ENCODE results near the gene FBXL20.
A peak's percentile ranks its signal among the peaks of the same experiment; 100 is the strongest.

Gene FBXL20

DNA sequence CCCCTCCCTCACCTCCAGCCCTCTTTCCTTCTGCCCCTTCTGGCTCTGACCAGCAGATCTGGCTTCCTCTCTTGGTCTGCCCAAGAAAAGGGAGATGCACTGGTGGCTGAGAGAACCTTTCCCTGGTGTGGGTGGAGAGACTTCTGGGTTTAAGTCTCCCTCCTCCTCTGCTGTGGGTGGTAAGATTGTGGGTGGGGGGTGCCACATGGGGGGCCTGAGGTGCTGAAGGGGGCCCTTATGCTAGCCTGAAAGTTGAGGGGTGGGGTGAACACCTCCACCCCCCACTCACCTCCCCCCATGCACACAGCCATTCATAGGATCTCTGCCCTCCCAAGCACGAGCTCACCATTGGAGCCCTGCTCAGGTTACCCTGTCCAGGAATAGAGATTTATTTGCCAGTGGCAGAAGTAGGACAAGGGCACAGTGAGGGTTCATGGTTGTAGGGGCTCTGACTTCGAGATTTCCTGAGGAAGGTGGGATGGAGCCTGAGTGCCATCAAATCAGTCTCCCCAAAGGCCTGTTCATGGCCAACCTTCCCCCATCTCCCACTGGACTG lies 174.0 kb downstream of the FBXL20 start:
- no peak for DNase-seq (ENCODE audit: low read depth in 2 of 2, low spot score in 1 of 2)

DNA sequence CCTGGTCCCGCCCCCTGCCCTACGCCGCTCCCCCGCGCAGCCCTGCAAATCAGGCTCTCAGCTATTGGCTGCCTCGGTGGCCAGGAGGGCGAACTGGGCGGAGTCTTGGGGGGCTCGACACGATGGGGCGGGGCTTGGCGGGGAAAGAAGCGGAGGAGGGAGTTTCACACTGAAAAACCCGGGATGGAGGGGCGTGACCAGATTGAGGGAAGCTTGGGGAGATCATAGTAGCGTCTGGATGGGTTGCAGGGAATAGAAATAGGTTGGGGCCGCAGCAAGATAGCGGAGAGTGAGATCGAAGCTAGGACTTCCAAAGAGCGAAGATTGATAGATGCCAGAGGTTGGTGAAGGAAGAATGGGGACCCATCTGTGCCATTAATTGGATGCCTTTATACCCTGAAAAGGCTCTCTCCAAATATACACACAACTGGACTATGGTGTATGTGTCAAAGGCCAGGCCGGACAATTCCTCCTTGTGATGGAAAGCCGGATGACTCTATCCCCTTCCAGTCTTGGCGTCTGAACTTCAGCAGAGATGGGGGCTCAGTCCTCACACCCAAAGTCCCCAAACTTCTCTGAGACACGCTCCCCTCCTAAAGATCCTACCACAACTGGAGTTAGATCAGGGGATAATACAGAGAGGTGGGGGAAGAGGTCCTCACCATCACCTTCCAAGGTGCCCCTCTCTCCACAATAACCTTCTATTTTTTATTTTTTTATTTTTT lies 175.3 kb downstream of the FBXL20 start:
- peak in 1 of 2 donors; percentile 47 for DNase-seq (ENCODE audit: low read depth in 2 of 2, low spot score in 1 of 2)

DNA sequence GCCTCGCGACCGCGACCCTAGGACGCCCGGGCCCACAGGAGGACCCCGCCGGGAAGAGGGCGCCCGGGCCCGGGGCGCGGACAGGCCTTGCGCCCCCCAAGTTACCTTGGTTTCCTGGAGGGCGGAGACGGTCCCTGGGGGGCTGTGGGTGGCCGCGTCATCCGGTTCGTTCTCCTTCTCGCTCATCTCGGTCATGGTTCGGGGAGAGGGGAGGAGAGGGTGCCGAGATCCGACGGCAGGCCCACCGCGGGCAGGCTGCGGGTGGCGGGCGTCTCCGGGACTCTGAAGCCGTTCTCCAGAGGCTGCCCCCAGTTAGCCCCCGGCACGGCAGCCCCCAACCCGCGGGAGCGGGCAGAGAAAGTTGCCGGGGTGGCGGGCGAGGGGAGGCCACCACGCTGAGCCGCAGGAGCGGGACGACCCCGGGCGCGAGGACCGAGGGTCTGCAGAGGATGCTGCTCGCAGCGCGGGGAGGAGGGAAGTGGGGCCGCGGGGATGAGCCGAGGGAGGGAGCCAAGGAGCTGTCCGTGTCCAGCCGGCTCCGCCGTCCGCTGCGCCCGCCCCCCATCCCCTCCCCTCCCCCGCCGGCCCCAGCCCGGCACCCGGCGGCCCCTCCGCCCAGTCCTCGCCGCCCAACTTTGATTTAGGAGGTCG lies 176.0 kb downstream of the FBXL20 start, which contains the start of gene STAC2:
Gene STAC2 (minus strand): TSS at position 638 of the 651 bp plus-strand sequence. CDS start 443 bp downstream, at position 195.
- no peak for DNase-seq (ENCODE audit: low read depth in 2 of 2, low spot score in 1 of 2)

DNA sequence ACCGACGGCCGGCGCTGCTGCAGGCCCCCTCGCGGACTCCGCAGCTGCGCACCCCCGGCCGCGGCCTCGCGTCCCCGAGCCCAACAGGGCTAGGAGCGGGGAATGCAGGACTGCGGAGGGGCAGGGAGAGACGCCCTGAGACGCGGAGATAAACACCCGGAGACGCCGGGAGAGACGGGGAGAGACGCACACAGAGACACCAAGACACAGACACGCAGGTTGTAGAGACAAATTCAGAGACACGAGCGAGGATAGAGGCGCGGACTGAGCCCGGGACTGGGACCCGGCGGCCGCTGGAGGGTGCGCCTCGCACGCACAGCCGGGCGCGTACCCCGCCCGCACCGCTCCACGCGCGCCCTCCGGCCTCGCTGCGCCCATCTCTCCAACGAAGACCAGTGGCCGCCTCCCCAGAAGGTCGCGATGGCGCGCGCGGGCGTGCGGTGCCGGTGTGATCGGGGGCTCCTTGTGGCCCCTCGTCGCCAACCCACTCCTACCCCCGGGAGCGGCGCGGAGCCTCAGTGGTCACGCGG lies 176.6 kb downstream of the FBXL20 start:
- DNase-seq (ENCODE audit: low read depth in 2 of 2, low spot score in 1 of 2), result no peak

DNA sequence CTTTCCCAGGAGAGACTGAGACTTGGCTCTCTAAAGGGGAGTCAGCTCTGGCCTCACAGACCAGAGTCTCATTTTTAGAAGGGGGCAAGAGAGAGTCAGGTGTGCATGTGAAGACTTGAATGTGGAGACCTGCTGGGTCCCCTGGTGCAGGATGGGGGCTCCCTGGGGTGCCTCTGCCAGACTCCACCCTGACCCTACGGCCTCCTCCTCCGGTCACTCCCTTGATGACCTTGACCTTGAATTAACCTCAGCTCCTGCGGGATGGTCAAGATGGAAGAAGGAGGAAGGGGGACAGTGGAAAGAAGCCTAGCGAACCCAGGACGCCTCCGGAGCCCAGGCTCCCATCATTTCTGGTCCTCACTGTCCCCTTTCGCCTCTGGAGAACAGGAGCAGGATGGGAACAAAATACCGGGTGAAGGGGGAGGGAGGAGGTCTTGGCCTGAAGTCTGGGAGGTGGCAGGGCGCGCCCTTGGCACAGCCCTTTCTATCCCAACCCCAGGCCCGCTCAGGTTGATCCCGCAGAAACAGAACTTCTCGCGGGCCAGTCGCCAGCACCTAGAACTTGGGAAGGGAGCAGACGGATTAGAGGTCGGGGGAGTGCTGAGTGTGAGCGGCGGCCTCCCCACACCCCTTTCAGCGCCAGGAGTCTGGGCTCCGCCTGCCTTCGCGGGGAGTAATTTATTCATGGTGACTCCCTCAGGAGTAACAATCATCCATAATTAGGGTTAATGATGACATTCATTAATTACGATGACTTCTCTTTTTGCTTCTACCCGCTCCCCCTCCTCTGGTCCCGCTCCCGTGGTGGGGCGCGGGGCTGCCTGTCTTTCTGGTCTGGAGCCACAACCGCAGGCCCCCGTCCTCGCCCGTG lies 177.3 kb downstream of the FBXL20 start:
- DNase-seq (ENCODE audit: low read depth in 2 of 2, low spot score in 1 of 2), result no peak

DNA sequence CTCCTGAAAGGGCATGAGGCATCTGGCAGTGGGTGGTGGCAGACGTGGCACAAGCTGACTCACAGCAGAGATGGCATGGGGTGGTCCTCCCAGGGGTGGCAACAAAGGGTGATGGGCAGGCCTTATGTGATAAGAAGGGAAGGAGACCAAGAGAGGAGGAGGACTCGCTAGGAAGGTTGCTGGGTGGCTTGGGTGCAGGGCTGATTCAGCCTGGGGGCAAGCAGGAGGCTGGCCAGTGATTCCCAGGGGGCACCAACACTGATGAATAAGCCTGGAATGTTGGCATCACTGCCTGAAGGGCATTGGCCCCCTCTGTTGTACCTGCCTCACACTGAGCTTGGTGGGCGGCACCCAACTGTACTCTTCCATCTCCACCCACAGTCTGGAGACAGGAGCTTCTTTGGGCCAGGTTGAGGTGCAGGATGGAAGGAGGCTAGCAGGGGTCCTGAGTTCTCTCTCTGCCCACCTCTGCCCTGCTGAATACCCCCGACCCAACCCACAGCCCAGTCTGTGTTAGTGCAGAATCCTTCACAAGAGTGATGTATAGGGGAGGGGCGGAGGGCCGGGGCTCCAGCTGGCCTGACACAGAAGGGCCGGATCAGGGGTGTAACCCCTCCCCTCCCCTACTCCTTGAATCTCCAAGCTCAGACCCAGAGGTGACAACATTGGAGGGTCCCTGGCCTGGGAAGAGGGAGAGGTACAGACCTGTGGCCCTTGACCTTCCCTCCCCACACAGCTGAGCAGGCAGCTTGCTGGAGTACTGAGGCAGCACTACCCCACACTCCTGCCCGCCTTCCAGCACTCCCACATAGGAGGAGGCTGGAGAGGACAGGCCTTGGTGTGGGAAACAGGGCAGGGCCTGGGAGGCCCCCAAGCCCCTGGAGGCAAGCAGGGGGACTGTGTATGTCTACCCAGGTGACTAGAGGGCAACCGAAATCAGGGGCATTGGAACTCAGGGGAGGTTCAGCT lies 178.3 kb downstream of the FBXL20 start:
- DNase-seq (ENCODE audit: low read depth in 2 of 2, low spot score in 1 of 2), result no peak

DNA sequence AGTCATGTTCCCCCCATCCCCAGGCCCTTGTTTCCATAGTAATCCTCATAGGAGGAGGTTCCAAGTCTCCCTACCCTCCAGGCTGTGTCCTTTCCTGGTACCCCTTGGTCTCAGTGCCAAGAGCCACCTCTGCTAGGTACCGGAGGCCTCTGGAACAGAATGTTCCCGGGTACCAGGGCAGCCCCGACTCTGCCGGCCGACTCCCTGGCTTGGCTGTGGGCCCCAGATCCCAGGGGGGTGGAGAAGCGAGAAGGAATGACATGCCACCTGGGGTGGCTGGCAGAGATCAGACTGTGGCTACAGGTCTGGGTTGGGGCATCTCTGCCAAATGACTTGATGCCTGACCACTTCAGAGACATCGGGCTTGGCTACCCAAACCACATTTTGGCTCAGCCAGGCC lies 179.3 kb downstream of the FBXL20 start:
- DNase-seq (ENCODE audit: low read depth in 2 of 2, low spot score in 1 of 2), result no peak

DNA sequence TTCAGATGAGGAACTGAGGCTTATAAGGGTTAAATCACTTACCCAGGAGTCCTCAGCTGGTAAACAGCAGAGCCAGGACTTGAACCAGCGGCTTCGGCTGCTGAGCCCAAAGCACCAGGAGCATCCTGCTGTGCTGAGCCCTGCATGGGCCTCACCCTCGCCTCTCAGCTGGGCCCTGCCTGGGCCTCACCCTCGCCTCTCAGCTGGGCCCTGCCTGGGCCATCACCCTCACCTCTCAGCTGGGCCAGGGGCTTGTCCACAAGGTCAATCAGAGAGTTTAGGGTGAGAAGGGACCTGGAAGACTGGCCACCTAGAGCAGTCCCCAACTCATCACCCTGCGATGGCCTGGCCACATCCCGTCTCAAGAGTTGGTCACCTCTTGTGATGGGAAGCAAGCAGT lies 179.9 kb downstream of the FBXL20 start:
- DNase-seq (ENCODE audit: low read depth in 2 of 2, low spot score in 1 of 2), result no peak

DNA sequence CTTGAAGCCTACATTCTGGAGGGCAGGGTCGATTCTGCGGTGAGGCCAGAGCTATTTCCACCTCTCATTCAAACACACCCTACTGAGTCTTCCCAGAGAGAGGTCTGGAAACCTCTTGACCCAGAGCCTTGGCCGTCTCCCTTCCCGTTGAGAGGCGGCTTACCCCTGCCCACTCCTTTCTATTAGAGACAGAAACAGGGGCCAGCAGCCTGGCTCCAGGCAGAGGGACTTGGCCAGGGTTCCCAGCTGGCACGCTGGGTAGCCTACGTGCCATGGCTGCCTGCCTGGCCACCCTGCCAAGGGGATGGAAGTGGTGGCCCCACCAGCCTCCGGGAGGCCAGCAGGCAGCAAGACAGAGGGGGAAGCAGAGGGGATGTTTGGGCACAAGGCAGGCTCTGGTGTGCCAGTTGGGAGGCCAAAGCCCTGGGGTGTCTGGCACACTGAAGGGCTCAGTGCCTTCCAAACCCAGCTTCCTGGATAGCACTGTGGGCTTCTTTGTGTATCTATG lies 181.7 kb downstream of the FBXL20 start:
- no peak for DNase-seq (ENCODE audit: low read depth in 2 of 2, low spot score in 1 of 2)

DNA sequence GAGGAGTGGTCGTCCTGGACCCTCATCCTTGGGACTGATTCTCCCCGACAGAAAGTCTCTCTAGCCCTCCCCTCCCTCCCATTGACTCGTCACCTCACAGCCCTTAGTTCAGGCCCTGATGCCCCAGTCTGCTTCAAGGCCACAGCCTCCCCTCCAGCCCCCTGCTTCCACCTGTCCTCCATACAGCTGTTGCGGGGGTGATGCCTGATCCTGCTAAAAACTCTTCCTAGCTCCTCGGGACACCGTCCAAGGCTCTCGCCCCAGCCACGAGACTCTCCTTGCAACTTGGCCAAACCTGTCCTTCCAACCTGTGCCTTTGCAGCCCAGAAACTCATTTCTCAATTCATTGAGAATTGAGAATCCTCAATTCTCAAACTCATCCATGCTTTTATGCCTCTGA lies 182.5 kb downstream of the FBXL20 start:
- DNase-seq (ENCODE audit: low read depth in 2 of 2, low spot score in 1 of 2), result no peak

DNA sequence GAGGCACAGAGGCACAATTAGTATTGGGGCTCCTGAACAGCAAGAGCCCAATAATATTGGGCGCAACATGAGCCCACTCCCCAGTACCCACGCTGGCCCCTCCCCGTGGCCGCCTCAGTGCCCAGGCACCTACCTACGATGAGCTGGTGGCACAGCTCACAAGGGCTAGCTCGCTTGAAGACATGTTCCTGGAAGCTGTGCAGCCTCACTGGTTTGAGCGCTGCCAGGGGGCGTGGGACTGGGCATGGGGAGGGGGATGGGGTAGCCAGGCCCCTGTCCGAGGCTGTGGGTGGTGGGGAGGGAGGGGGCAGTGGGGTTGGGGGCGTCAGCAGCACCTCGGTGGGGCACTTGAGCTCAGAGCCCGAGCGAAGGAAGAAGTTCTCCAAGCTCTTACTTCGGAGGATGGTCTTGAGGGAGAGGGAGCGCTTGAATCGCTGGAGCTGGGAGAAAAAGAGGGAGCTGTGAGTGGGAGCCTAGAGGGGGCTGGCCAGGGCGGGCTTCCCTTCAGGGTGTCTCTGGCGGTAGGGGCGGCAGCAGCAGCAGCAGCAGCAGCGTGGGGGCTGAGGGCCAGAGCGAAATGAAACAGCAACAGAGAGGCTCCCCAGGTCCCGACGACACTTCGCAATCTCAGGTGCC lies 183.6 kb downstream of the FBXL20 start:
- DNase-seq (ENCODE audit: low read depth in 2 of 2, low spot score in 1 of 2), result no peak

DNA sequence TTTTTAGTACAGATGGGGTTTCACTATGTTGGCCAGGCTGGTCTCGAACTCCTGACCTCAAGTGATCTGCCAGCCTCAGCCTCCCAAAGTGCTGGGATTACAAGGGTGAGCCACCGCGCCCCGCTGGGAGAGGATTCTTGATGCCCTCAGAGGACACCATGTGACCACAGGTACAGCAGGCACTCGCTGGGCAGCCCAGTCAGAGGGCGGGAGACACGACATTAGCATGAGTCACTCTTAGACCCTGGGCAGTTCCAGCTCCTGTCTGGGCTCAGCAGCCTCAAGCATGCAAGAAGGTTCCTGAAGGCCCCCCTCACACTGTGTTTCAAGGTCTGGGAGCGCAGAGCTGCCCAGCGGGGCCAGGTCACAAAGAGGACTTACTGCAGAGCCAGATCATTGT lies 187.6 kb downstream of the FBXL20 start:
- no peak for DNase-seq (ENCODE audit: low read depth in 2 of 2, low spot score in 1 of 2)

DNA sequence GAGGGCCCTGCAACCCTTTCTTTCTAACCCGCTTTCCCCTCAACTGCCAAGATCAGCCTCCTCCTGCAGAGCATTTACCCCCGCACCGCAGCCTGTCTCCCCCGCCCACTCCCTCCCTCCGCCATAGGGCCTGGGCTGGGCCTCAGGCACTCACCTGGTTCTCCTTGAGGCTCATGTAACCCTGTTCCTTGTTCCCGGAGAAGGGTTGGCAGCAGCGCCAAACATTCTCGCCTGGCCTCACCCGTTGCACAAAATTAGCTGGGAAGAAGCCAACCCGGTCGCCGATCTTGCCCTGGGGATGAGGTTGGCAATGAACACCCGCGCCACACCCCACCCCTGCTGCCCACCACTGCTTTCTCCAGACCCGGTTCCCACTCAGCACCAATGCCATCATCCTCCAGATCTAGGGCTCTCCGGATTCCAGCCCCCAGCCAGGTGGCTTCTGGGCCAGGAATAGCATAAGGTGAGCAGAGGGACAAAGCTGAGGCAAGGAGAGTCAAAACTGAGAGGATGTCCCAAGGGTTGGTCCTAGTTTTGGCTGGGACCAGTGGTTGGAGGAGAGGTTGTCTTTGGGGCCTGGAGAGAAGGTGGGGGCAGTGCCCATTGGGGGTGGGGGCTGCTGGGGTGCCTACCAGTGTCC lies 188.5 kb downstream of the FBXL20 start:
- DNase-seq (ENCODE audit: low read depth in 2 of 2, low spot score in 1 of 2), result no peak

DNA sequence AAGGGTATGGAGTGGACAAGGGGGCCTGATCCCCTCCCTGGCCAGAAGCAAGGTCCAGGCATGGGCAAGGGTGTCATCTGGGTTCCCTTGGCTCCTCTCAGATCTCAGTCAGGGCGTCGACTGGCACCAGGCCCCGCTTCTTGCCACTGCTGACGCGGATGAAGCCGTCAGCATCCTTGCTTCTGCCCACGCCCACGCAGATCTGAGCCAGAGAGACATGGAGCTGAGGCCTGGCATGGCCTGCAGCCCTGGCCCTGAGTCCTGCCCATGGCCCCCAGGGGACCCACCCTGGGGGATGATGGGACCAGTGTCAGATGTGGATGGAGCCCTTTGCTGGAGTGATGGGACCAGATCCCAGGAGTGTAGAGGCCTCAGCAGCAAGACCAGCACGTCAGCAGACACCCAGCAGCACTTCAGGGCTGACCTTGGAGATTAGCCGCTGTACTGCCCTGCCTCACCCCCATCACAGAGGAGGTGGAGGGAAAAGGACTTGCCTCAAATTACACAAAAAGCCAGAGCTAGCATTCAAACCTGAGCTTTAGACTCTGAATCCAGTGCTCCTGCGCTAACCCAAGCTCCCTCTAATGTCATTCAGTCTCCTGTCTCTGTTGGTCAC lies 189.1 kb downstream of the FBXL20 start:
- no peak for DNase-seq (ENCODE audit: low read depth in 2 of 2, low spot score in 1 of 2)

DNA sequence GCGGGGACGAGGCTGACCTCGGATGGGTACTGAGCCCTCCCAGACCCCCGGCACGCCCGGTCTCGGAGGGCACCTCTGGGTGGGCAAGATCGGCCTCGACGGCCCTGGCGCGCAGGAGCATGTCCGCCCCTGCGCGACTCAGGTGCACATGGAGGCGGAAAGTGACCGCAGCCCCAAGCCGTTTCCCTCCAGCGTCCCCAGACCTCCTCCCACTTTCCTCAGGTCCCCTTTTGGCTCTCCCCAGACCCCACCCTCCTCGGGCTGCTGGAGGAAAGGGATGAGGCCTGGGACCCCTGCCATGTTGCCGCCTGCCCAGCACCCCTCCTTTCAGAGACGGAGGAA lies 191.4 kb downstream of the FBXL20 start:
- no peak for DNase-seq (ENCODE audit: low read depth in 2 of 2, low spot score in 1 of 2)

DNA sequence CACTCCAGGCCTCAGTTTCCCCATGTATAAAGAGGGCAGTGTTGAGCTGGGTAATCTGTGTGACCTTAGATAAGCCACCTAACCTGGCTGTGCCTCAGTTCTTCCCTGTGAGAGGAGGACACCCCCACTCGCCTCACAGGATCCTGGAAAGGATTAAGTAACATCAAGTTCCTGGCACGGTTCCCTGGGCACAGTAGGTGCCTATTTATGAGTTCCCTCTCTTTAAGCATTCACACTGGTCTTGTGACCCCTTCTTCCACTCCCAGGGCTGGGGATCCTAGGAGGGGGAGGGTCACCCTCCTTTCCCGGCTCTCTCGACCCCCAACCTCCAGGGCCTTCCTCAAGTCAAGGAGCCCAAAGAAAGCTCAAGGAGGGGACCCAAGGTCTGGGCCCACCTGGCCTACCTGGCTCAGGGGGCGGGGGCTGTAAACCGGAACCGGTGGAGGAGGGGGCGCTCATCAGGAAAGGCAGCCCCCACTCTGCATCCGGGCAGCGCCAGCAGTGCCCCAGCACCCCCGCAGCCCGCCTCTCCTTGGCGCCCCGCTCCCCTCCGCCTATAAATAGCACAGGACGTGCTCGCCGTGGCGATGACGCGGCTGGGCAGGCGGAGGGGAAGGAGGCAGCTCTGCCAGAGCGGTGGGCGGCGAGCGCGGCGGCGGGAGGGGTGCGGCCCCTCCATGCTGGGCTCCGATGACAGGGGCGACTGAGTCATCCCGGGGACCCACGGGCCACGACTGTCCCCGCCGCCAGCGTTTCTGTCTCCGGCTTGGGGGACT lies 191.9 kb downstream of the FBXL20 start:
- DNase-seq (ENCODE audit: low read depth in 2 of 2, low spot score in 1 of 2), result peak; percentile 53 to 84

DNA sequence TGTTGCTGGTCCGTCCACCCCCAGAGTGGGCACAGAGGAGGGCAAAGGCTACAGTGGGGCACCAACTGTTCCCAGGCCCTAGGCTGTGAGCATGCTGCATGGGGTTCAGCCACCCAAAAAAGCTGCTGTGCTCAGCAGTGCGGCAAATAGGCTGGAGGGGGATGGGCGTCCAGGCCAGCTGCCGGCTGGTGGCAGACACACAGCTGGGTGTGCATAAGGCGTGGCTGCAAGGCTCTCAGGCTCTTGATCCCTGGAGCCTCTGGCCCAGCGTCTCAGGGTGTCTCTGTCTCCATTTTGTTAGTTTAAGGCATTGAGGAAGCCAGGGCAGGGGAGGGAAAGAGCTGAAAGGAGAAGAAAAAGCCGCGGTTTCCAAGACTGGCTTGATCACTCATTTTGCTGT lies 192.5 kb downstream of the FBXL20 start:
- no peak for DNase-seq (ENCODE audit: low read depth in 2 of 2, low spot score in 1 of 2)

DNA sequence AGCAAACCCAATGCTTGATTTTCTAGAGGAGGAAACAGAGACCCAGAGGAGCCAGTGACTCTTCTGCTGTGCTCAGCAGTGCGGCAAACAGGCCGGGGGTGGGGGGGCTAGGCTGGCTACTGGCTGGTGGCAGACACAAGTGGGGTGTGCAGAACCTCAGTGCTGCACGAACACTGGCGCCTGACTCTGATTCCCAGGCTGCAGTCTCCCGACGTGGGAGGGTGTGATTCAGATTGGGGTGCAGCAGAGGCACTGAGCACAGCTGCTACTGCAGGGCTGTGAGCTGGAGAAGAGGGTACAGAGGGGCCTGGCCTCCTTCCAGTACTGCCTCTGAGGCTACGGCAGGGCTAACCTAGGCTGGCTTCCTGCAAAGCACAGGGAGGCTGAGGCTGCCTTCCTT lies 193.3 kb downstream of the FBXL20 start:
- DNase-seq (ENCODE audit: low read depth in 2 of 2, low spot score in 1 of 2), result peak in 1 of 2 donors; percentile 21
